ENCODE measurements around the gene HECTD2.
A peak's percentile ranks its signal among the peaks of the same experiment; 100 is the strongest.
"Not testable (repeated sequence)": the region's sequence is repeated elsewhere in the genome, so short reads cannot be mapped to it uniquely, and the experiment has no call there.

HECTD2 gene

GRCh38 chr10:91520661-91521060 is 110.5 kb downstream of the HECTD2 start:
- no peak for TF ChIP-seq CTCF (IDR thresholded peaks at IDR 0.05)
- DNase-seq (ENCODE audit: low spot score), result no peak
- Histone ChIP-seq H3K4me3 (no peak overlapping the region), H3K27ac (peak overlapping the region; percentile 12 to 22)

GRCh38 chr10:91521439-91521838 is 111.3 kb downstream of the HECTD2 start:
- Histone ChIP-seq H3K4me3 (no peak overlapping the region), H3K27ac (peak overlapping the region in 1 of 2 donors; percentile 22)
- TF ChIP-seq CTCF (IDR thresholded peaks at IDR 0.05), result no peak
- DNase-seq (ENCODE audit: low spot score), result no peak

- no peak for DNase-seq (ENCODE audit: low spot score)
- TF ChIP-seq CTCF (IDR thresholded peaks at IDR 0.05), result no peak
- H3K27ac ChIP-seq, result no peak overlapping the region
- no peak overlapping the region for H3K4me3 ChIP-seq
Measured at GRCh38 chr10:91525896-91526712, 116.0 kb downstream of the HECTD2 start.

GRCh38 chr10:91528080-91528479 is 117.9 kb downstream of the HECTD2 start:
- no peak for DNase-seq (ENCODE audit: low spot score)
- Histone ChIP-seq H3K4me3 (no peak overlapping the region), H3K27ac (no peak overlapping the region)
- TF ChIP-seq CTCF (IDR thresholded peaks at IDR 0.05), result no peak

GRCh38 chr10:91528768-91529167 is 118.6 kb downstream of the HECTD2 start:
- H3K27ac ChIP-seq, result no peak overlapping the region
- no peak for TF ChIP-seq CTCF (IDR thresholded peaks at IDR 0.05)
- no peak overlapping the region for H3K4me3 ChIP-seq
- DNase-seq (ENCODE audit: low spot score), result no peak

- H3K4me3 ChIP-seq; DNase-seq (ENCODE audit: low spot score); H3K27ac ChIP-seq: not testable (repeated sequence)
Measured at GRCh38 chr10:91534789-91535188, 124.6 kb downstream of the HECTD2 start.

- no peak for TF ChIP-seq CTCF (IDR thresholded peaks at IDR 0.05)
- Histone ChIP-seq H3K4me3 (no peak overlapping the region), H3K27ac (no peak overlapping the region)
- no peak for DNase-seq (ENCODE audit: low spot score)
Measured at GRCh38 chr10:91536111-91536510, 126.0 kb downstream of the HECTD2 start.

Data from coronary artery (tissue), 2 donors.